Parathyroid adenoma (tissue), 2 donors: ENCODE data around the gene MAP3K4.

Experiments used
- H2AFZ ChIP-seq: fragments of 300-600 bp; sonication (generic); one replicate; pipeline ENCODE4 v1.7.0; 2017; ENCODE audit warnings: antibody characterized with exemption, mild to moderate bottlenecking
- H3K27ac ChIP-seq: fragments of 300-600 bp; sonication (generic); one replicate; pipeline ENCODE4 v1.7.0; 2017
- H3K27me3 ChIP-seq: fragments of 300-600 bp; sonication (generic); one replicate; pipeline ENCODE4 v1.7.0; 2017; ENCODE audit warnings: low read length; ENCODE audit not compliant: control insufficient read depth, insufficient read depth
- H3K36me3 ChIP-seq: fragments of 300-600 bp; sonication (generic); one replicate; pipeline ENCODE4 v1.7.0; 2017; ENCODE audit warnings: low read length; ENCODE audit not compliant: control insufficient read depth, insufficient read depth
- H3K4me1 ChIP-seq: fragments of 300-600 bp; sonication (generic); one replicate; pipeline ENCODE4 v1.7.0; 2017; ENCODE audit warnings: control low read depth
- H3K4me2 ChIP-seq: fragments of 300-600 bp; sonication (generic); one replicate; pipeline ENCODE4 v1.7.0; 2017; ENCODE audit warnings: low read length
- H3K4me3 ChIP-seq: fragments of 300-600 bp; sonication (generic); one replicate; pipeline ENCODE4 v1.7.0; 2017; ENCODE audit warnings: low read depth, low read length
- H3K79me2 ChIP-seq: fragments of 300-600 bp; sonication (generic); one replicate; pipeline ENCODE4 v1.7.0; 2017; ENCODE audit warnings: control low read depth
- H3K9ac ChIP-seq: fragments of 300-600 bp; sonication (generic); one replicate; pipeline ENCODE4 v1.7.0; 2017; ENCODE audit warnings: mild to moderate bottlenecking
- H3K9me3 ChIP-seq: fragments of 300-600 bp; sonication (generic); one replicate; pipeline ENCODE4 v1.7.0; 2017; ENCODE audit warnings: low read length; ENCODE audit not compliant: control insufficient read depth
- TF ChIP-seq, protein P1 (sequence below): fragments of 300-600 bp; sonication (generic); IDR thresholded peaks from one replicate; pipeline ENCODE4 v1.7.0; 2017; ENCODE audit warnings: antibody characterized with exemption, mild to moderate bottlenecking
- donor health status: primary hyperparathyroidism.

Gene MAP3K4

DNA sequence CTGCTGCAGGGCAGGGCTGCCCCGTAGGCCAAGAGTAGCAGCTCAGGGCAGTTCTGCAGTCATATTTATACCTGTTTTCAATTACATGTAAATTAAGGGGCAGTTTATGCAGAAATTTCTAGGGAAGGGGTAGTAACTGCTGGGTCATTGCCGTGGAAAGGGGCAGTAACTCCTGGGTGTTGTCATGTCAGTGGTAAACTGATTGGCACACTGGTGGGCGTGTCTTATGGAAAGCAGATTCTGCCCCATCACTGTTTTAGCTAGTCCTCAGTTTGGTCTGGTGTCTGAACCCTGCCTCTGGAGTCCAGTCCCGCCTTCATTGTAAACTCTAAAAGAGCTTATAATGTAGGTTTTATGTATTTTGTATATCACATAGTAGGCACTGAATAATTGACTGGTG is 22.1 kb downstream of the MAP3K4 start:
- Histone ChIP-seq H3K9me3 (no peaks in the 10 kb centered on the region), H3K4me3 (no peak overlapping the region), H3K79me2 (peaks cover 62% of the 10 kb centered on the region), H3K4me1 (peaks cover 9% of the 10 kb centered on the region), H3K36me3 (no peaks in the 10 kb centered on the region), H3K27me3 (no peaks in the 10 kb centered on the region), H3K4me2 (no peak overlapping the region), H3K9ac (no peak overlapping the region), H3K27ac (no peak overlapping the region), H2AFZ (no peak overlapping the region)
- TF ChIP-seq, protein P1, sequence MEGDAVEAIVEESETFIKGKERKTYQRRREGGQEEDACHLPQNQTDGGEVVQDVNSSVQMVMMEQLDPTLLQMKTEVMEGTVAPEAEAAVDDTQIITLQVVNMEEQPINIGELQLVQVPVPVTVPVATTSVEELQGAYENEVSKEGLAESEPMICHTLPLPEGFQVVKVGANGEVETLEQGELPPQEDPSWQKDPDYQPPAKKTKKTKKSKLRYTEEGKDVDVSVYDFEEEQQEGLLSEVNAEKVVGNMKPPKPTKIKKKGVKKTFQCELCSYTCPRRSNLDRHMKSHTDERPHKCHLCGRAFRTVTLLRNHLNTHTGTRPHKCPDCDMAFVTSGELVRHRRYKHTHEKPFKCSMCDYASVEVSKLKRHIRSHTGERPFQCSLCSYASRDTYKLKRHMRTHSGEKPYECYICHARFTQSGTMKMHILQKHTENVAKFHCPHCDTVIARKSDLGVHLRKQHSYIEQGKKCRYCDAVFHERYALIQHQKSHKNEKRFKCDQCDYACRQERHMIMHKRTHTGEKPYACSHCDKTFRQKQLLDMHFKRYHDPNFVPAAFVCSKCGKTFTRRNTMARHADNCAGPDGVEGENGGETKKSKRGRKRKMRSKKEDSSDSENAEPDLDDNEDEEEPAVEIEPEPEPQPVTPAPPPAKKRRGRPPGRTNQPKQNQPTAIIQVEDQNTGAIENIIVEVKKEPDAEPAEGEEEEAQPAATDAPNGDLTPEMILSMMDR, result no peak

DNA sequence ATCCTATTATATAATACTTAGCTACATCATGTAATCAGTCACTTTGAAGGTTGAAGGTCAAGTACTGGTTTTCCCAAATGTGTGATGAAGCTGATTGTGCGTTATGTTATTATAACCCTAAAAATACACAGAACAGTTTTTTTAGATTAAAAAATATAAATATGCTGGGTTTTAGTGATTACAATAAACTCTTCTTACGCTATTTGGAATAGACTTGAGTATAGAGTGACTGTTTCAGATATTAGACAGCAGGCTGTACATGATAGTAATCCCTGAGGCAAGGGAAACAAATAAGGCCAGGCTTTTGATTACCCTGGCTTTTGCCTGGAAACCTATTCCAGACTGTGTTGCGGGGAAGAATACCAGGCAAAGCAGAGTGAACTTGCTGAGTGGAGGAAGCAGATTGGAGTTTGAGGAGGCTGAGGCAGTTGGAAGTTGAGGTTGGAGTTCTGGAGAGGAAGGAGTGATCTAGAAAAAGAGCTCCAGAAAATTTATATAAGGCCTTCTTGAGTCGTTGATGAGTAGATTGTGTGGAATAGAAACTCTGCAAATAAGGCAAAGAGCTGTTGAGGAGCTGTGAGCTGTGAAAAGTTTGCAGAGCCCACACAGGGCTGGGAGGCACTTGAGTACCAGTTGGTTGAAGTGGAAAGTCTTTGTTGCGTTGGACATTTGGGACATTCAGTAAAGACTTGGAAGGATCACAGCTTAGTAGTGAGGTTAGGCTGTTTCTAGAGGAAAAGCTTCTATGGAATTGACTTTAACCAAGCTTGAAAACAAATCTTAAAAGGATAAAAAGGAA is 26.4 kb downstream of the MAP3K4 start:
- H3K9ac ChIP-seq, result no peak overlapping the region
- no peak overlapping the region for H3K4me3 ChIP-seq
- H3K4me2 ChIP-seq, result no peak overlapping the region
- H3K27ac ChIP-seq, result no peak overlapping the region
- no peaks in the 10 kb centered on the region for H3K27me3 ChIP-seq
- H3K79me2 ChIP-seq, result peaks cover 45% of the 10 kb centered on the region
- TF ChIP-seq, protein P1, result no peak
- H2AFZ ChIP-seq, result no peak overlapping the region
- no peaks in the 10 kb centered on the region for H3K36me3 ChIP-seq
- H3K9me3 ChIP-seq, result no peaks in the 10 kb centered on the region
- H3K4me1 ChIP-seq, result peaks cover 3% of the 10 kb centered on the region

DNA sequence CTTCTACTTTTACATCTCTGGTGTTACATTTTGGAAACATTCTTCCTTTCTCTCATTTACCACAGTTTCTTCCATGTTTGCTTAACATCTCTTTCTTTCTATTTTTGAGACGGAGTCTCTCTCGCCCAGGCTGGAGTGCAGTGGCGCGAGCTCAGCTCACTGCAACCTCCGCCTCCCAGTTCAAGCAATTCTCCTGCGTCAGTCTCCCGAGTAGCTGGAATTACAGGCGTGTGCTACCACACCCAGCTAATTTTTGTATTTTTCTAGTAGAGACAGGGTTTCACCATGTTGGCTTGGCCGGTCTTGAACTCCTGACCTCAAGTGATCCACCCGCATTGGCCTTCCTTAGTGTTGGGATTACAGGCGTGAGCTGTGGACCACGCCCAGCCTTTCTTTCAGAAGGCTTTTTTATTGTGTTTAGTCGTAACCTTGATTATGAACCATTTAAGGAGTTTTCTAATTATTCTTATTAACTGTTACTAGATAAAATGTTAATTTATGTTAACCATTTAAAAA is 27.8 kb downstream of the MAP3K4 start:
- no peak overlapping the region for H3K4me2 ChIP-seq
- no peak overlapping the region for H3K9ac ChIP-seq

DNA sequence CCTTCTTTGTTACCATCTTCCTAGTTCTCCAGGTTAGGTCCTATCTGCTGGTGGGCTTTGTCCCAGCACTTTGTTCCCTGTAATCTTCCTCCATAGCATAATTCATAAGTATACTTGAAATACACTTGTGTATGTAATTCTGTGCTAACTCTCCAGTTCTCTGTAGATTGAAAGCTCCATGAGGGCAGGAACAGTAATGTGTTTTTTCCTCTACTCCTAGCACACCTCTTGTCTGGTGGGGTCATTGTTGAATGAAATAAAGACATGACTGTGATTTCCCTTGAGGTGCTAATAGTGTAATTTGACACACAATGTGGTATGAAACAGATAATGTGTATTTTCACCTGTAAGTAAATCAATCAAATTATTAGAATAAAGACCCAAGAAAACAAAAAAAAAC is 30.0 kb downstream of the MAP3K4 start:
- TF ChIP-seq, protein P1, result no peak
- no peak overlapping the region for H3K27ac ChIP-seq
- H2AFZ ChIP-seq, result no peak overlapping the region
- peaks cover 27% of the 10 kb centered on the region for H3K79me2 ChIP-seq
- no peaks in the 10 kb centered on the region for H3K36me3 ChIP-seq
- no peak overlapping the region for H3K4me3 ChIP-seq
- no peak overlapping the region for H3K4me2 ChIP-seq
- peaks cover 1% of the 10 kb centered on the region for H3K4me1 ChIP-seq
- no peaks in the 10 kb centered on the region for H3K27me3 ChIP-seq
- H3K9me3 ChIP-seq, result no peaks in the 10 kb centered on the region
- no peak overlapping the region for H3K9ac ChIP-seq

More for the DNA sequence above, 27.8 kb downstream of the MAP3K4 start:
- Histone ChIP-seq H3K36me3 (no peaks in the 10 kb centered on the region), H3K27me3 (no peaks in the 10 kb centered on the region), H3K79me2 (peaks cover 34% of the 10 kb centered on the region), H3K4me3 (no peak overlapping the region), H3K4me1 (peaks cover 3% of the 10 kb centered on the region), H3K27ac (no peak overlapping the region), H2AFZ (no peak overlapping the region), H3K9me3 (no peaks in the 10 kb centered on the region)
- TF ChIP-seq, protein P1, result no peak
